Activated CD4-positive, CD25-positive, alpha-beta regulatory T cell treated with anti-CD3 and anti-CD28 coated beads, Interleukin-2, amount 50 U/mL, for 72 hours (primary cell): ENCODE data around the gene CCNK.

Source experiments
- DNase-seq: peaks from one replicate; pipeline ENCODE4 v3.0.0; 2021

The CCNK gene

GRCh38 chr14:99521176-99522024, 40.2 kb downstream of the CCNK start:
- DNase-seq = no peak

- no peak for DNase-seq
Measured at GRCh38 chr14:99522025-99522401, 40.8 kb downstream of the CCNK start.

- no peak for DNase-seq
Measured at GRCh38 chr14:99522457-99522891, 41.3 kb downstream of the CCNK start.

- DNase-seq = no peak
Measured at GRCh38 chr14:99522934-99523703, 41.9 kb downstream of the CCNK start.

GRCh38 chr14:99523704-99524055, 42.5 kb downstream of the CCNK start:
- no peak for DNase-seq

- DNase-seq = no peak
Measured at GRCh38 chr14:99524091-99524661, 43.0 kb downstream of the CCNK start.

- no peak for DNase-seq
Measured at GRCh38 chr14:99524804-99525698, 43.8 kb downstream of the CCNK start.

- no peak for DNase-seq
Measured at GRCh38 chr14:99525699-99526080, 44.5 kb downstream of the CCNK start.

- no peak for DNase-seq
Measured at GRCh38 chr14:99527026-99527425, 45.8 kb downstream of the CCNK start.

GRCh38 chr14:99527427-99528076, 46.3 kb downstream of the CCNK start:
- DNase-seq = no peak

GRCh38 chr14:99529899-99530298, 48.7 kb downstream of the CCNK start:
- no peak for DNase-seq

GRCh38 chr14:99530407-99531155, 49.4 kb downstream of the CCNK start:
- DNase-seq = no peak

- DNase-seq = no peak
Measured at GRCh38 chr14:99531251-99532096, 50.3 kb downstream of the CCNK start.

- no peak for DNase-seq
Measured at GRCh38 chr14:99532310-99532709, 51.1 kb downstream of the CCNK start.

GRCh38 chr14:99534333-99534732, 53.1 kb downstream of the CCNK start:
- DNase-seq = no peak

GRCh38 chr14:99534863-99535262, 53.7 kb downstream of the CCNK start:
- no peak for DNase-seq

- no peak for DNase-seq
Measured at GRCh38 chr14:99535448-99535847, 54.2 kb downstream of the CCNK start.

- no peak for DNase-seq
Measured at GRCh38 chr14:99535908-99536778, 54.9 kb downstream of the CCNK start.

GRCh38 chr14:99537399-99537798, 56.2 kb downstream of the CCNK start:
- DNase-seq = no peak

- DNase-seq = no peak
Measured at GRCh38 chr14:99538275-99538674, 57.1 kb downstream of the CCNK start.
